GM21825 (cell line): ENCODE results near the gene COL6A3.

Experiments used
- ATAC-seq: cut with Tn5 transposase; IDR thresholded peaks from one replicate; pipeline ENCODE4 v1.9.1; 2021; ENCODE audit warnings: mild to moderate bottlenecking, moderate library complexity; ENCODE audit not compliant: unreplicated experiment

The COL6A3 gene

DNA sequence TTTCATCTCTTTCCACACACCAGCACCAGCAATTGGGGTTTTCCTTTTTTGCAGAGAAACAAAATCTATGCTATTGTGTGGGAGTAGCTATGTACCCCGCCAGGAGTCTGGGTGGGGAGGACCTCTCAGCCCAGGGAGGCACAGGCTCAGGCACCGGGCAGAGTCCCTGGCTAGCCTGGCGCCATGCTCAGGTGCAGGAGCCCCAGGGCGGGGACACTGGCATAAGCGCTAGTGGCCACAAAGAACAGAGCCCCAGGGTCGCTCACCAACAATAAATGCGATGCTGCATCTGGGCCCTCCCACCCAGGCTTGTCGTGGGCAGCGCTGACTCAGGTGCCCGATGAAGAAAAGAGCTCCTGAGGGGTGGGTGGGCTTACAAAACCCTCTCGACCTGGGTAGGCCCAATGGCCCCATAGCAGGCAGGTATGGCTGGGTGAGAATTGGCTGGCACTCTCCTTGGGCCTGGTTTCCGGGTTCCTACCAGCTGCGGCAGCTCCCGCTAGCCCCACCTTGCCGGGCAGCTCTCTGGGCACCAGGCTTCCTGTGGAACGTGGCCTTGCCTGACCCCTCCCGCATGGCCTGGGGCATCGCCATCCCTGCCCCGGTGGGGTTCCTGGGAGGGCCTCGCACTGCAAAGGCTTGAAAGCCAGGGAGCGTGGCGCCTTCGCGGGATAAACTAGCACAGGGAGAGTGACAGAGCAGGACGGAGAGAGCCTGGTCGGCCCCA is 31.8 kb upstream of the COL6A3 start:
- no peak for ATAC-seq

- ATAC-seq: no peak
Observed at GRCh38 chr2:237444071-237444470, 30.1 kb upstream of the COL6A3 start.

DNA sequence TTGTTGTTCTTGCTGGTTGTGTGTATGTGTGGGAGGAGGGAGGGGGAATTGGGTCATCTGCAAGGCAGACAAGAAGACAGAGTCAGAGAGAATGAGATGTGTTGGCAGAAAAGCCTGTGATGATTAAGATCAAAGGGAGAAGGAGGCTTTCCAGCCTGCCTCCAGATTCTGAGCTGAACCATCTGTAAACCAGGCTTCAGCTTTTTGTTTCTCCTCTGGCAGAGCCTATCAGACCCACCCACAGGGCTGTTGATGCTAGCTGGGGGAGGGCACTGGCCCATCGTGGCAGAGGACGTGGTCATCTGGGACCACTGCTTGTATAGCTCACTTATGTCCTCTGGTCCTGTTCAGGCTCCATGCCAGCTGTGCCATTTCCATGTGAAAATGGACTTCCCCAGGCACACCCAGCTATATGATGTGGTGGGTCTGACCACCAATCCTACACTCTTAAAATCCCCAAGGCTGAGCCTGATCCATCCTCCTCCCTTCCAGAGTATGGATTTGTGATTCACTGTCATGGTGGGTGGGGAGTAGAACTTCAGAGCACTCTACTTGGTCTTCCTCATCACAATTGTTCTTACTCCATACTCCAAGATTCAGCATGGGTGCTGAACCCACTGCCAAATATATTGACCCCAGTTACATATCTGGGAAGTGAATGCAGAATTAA is 27.8 kb upstream of the COL6A3 start:
- no peak for ATAC-seq

- ATAC-seq: no peak
Observed at GRCh38 chr2:237440819-237441281, 26.9 kb upstream of the COL6A3 start.

DNA sequence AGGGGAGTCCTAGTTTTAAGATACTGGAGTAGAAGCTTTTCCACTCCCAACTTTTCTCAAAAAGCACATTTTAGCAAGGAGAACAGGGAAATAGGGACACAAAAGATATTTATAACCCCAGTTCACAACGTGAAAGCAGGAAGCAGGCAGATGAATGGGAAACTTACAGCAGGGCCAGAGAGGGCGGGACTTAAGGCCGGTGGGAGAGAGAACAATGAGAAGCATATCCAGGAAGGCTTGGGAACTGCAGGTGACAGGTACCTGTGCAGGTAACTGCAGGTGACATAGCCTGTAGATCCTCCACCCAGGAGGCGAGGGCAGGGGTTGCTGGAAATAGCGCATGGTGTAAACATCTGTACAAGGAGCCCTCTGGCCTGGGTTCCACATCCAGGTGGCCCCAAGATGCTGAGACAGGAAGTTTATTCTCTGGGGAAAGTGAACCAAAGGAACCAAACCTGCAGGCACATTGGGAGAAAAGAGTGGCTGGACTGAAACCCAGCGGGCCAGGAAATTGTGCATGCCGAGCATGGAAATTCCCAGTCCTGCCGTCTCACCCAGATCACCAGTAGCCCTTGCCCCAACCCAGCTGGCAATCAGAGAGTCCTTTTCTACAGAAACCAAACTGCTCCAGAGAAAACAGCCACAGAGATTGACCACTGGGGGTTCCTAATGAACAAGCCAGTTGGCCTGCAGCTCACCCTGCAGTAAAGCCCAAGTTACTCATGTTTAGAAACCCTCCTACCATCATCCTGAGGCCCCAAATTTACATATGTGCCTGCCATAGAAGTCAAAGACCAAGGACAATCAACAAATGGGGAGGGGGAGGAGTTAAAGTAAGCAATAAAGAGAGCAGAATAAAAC is 24.3 kb upstream of the COL6A3 start:
- no peak for ATAC-seq

GRCh38 chr2:237437566-237437965 is 23.6 kb upstream of the COL6A3 start:
- ATAC-seq: no peak

DNA sequence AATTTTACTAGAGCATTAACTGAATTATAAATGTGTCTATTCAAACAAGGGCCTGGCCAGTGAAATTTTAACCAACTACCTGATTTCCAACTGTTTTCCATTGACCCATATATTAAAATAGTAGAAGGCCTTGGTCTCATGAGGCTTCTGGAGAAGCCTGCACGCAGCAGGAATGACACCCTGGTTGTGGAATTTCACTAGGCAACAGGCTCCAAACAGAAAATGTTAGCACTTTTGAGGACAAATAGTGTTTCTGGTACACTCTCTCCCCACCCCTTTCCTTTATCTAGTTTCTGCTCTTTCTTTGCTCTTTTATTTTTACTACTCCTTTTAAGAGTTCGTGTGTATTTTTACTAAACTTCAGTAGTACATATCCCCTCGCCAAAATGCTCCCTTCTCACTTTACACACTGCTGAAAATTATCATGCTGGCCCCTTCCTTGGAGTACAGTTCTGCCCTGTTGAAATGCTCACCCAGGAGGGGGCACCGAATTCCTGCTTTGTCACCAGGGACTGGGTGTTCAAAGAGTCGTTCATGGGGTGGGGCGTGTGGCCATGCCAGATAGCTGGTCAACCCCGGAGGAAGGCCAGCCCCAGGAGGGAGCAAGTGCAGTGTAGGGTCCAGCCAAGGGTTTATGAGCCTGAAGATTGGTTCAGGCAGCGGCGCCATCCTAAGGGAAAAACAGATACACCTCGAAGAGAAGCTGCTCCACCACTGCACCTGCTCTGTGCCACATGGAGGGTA is 22.1 kb upstream of the COL6A3 start:
- no peak for ATAC-seq

DNA sequence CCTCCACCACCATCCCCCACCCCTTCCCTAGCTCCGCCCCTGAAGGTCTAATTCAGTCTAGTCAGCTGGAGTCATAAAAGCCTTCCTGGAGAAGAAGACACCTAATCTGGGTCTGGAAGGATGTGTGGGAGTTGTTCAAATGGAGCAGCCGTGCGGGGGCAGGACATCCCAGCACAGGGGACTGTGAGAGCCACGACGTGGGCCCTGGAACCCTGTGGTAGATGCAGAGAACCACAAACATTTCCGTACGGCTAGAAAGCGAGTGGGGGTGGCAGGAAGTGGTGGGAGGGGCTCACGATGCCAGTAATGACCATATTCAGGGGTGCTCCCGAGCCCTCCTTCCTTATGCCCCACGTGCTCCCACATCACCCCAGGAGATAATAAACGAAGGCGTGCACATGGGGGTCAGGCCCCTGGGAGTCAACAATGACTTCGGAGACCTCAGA is 20.9 kb upstream of the COL6A3 start:
- no peak for ATAC-seq

DNA sequence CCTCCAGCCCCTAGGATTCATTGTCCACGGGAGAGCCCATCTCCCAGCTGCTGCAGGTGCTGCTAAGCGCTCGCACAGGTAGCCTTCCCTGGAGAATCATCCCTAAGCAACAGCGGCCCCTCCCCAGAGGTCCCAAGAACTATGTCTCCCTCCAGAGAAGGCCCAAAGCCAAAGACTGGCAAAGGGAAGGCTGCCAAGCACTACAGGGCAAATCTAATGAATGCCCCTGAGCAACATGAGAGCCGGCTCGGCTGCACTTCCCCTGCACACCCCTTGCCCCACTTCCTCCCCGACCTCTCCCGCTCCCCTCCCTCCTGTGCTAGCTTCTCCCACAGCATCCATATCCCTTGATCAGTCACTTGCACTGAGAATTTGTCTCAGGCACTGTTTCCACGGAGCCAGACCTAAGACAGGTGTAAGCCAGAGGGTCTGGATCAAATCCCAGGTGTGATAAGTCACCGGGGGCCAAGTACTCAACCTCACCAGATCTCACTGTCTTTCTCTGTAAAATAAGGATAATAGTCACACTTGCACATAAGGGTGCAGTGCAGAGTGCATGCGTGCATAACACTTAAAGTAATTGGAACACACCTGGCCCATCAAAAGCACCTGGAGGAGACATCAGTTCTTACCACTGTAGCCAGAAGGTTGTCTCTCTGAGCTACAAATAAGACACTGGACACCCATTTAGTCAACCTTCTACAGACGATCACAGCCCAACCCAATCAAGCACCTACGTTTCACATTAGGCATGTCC is 20.1 kb upstream of the COL6A3 start:
- ATAC-seq: no peak

GRCh38 chr2:237432484-237433092 is 18.6 kb upstream of the COL6A3 start:
- ATAC-seq: no peak

- ATAC-seq: no peak
Observed at GRCh38 chr2:237431837-237432236, 17.9 kb upstream of the COL6A3 start.

- no peak for ATAC-seq
Observed at GRCh38 chr2:237431372-237431771, 17.4 kb upstream of the COL6A3 start.

DNA sequence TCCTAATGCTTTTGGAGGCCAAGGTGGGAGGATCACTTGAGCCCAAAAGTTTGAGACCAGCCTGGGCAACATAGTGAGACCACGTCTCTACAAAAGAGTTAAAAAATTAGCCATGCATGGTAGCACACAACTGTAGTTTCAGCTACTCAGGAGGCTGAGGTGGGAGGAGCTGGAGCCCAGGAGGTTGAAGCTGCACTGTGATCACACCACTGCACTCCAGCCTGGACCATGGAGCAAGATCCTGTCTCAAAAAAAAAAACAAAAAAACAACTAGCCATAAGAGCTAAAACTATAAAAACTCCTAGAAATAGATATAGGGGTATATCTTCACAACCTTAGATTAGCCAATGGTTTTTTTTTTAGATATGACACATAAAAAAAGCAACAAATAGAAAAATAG is 16.9 kb upstream of the COL6A3 start:
- ATAC-seq: no peak

DNA sequence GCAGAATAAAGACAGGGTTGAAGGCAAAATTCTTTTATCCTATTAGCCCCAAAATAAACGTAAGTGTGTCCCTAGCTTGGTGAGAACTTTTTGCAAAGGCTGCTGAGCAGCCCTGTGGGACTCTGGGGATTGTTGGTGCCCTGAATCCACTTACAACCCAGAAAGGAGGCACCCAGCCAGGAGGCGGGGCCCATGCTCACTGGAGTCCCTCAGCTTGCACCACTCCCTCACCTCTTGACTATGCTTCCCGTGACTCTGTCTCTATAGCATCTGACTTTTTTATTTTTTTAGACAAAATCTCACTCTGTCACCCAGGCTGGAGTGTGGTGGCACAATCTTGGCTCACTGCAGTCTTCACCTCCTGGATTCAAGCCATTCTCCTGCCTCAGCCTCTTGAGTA is 15.8 kb upstream of the COL6A3 start:
- ATAC-seq: no peak

GRCh38 chr2:237427769-237428506 is 14.0 kb upstream of the COL6A3 start:
- no peak for ATAC-seq

GRCh38 chr2:237426517-237426916 is 12.6 kb upstream of the COL6A3 start:
- no peak for ATAC-seq

- ATAC-seq: no peak
Observed at GRCh38 chr2:237425320-237425719, 11.4 kb upstream of the COL6A3 start.

DNA sequence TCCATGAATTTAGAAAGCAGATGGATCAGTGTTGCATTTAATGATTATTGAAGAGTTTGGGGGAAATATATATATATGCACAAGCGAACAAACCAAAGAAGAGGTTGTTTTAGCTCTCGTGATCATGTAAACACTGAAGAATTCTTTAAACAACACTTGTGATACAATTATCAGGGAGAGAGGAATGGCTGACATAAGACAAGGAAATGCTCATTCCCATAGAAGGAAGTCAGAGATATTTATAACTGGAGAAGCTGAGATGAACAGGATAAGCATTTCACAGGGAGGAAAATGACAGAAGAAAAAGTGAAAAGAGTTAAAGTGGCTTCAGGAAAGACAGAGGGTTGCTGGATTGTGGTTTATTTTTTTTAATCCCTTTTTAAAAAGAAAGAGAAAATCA is 10.6 kb upstream of the COL6A3 start:
- ATAC-seq: no peak

- no peak for ATAC-seq
Observed at GRCh38 chr2:237423891-237424290, 9.9 kb upstream of the COL6A3 start.
